ENCODE results near the gene PRLHR. TPM values are rescaled to one million over a fixed set of nuclear protein-coding genes. Genes with fewer than 3 reads are reported as not detected.
A peak's percentile ranks its signal among the peaks of the same experiment; 100 is the strongest.

The PRLHR gene
- total RNA-seq, 4 donors from 2014 or later: 0.90 to 2.4 (median 2.1) TPM

DNA sequence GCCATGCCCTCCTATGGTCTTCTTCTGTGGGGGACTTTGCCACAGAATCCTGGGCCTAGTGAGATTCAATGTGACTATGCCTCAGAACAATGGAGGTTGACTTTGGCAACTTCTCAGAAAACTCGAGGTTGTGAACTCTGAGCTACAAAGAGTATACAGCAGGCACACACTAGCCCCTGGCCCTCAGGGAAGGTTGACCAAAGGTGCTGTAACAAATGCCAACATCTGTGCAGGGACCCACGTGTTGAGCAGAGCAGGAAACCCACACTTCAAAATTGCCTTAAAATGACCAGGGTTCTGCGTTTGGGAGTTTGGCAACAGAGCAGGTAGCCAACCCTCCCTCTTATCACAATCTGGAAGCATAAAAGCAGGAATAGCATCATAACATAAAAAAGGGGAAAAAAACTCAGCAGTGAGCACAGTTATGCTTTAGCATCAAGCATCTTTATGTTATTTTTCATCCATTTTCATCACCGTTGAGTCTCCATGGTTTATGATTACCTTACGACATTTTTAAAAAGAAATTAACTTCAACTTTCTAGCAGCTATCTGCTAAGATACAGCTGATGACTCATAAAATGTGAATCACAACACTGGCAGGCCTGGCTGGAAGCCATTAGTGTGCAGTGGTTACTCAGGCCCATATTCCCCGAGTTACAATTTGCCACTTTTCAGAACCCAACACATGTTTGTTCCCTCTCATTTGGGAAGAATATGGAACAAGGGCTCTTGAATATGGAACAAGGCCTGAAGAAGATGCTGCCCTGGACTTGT, 11.1 kb downstream of the PRLHR start:
- peak overlapping the region in 1 of 2 donors; percentile 27 for H3K27ac ChIP-seq
- H3K9me3 ChIP-seq: no peaks in the 10 kb centered on the region
- intact Hi-C loops (cut with DNase I; ENCODE audit: low total_unique reads): no loop called here
- H3K4me1 ChIP-seq: no peaks in the 10 kb centered on the region
- no peaks in the 10 kb centered on the region for H3K36me3 ChIP-seq
- H3K4me3 ChIP-seq: no peak overlapping the region
- peak; percentile 47 to 63 for DNase-seq
- TF ChIP-seq POLR2A (IDR thresholded peaks at IDR 0.05) (no peak), CTCF (IDR thresholded peaks at IDR 0.05) (no peak)
- no peaks in the 10 kb centered on the region for H3K27me3 ChIP-seq

DNA sequence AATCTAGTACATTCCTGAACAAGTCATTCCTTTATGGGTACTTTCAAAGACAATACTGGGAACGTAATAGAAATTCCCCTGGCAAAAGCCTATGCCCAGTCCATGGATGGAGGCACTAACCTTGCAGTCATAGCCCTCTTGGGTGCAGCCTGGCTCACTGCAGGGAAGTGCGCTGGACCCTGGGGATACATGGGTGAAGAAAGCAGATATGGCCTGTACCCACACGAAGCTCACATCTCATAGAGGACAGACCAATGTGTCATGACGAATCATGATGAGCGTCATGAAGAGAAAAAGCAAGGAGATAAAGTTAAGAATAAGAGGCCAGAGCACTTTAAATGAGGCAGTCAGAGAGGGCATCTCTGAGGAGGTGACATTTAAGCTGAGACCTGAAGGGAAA, 11.8 kb downstream of the PRLHR start:
- Histone ChIP-seq H3K4me1 (no peaks in the 10 kb centered on the region), H3K27me3 (no peaks in the 10 kb centered on the region), H3K27ac (no peak overlapping the region), H3K36me3 (no peaks in the 10 kb centered on the region), H3K9me3 (no peaks in the 10 kb centered on the region), H3K4me3 (no peak overlapping the region)
- TF ChIP-seq POLR2A (IDR thresholded peaks at IDR 0.05): no peak
- TF ChIP-seq CTCF (IDR thresholded peaks at IDR 0.05): no peak
- DNase-seq: no peak
- intact Hi-C loops (cut with DNase I; ENCODE audit: low total_unique reads): no loop called here

DNA sequence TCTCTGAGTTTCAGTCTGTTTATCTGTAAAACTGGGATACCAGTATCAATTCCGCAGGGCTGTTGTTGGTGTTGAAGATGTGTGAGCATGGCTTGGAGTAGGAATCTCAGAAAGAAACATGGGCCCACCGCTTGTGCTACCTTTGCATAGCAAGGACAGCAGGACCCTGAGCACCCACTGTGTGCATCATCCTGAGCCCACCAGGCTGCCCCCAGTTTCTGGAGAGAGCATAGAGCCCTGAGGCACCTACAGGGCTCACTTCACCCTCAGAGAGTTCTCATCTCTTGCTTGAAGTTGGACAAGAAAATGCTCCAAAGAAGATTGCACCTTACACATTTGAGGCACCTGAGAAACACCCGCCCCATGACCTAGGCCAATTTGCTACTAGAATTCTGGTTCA, 12.9 kb downstream of the PRLHR start:
- Histone ChIP-seq H3K9me3 (no peaks in the 10 kb centered on the region), H3K27ac (no peak overlapping the region), H3K4me1 (no peaks in the 10 kb centered on the region), H3K36me3 (no peaks in the 10 kb centered on the region), H3K4me3 (no peak overlapping the region), H3K27me3 (no peaks in the 10 kb centered on the region)
- DNase-seq: no peak
- intact Hi-C loops (cut with DNase I; ENCODE audit: low total_unique reads): no loop called here
- TF ChIP-seq POLR2A (IDR thresholded peaks at IDR 0.05) (no peak), CTCF (IDR thresholded peaks at IDR 0.05) (no peak)

GRCh38 chr10:118581340-118581739, 14.1 kb downstream of the PRLHR start:
- Histone ChIP-seq H3K4me3 (no peak overlapping the region), H3K27ac (no peak overlapping the region), H3K9me3 (no peaks in the 10 kb centered on the region), H3K27me3 (no peaks in the 10 kb centered on the region), H3K36me3 (no peaks in the 10 kb centered on the region), H3K4me1 (no peaks in the 10 kb centered on the region)
- intact Hi-C loops (cut with DNase I; ENCODE audit: low total_unique reads): no loop called here
- no peak for DNase-seq
- TF ChIP-seq CTCF (IDR thresholded peaks at IDR 0.05): no peak
- TF ChIP-seq POLR2A (IDR thresholded peaks at IDR 0.05): no peak

DNA sequence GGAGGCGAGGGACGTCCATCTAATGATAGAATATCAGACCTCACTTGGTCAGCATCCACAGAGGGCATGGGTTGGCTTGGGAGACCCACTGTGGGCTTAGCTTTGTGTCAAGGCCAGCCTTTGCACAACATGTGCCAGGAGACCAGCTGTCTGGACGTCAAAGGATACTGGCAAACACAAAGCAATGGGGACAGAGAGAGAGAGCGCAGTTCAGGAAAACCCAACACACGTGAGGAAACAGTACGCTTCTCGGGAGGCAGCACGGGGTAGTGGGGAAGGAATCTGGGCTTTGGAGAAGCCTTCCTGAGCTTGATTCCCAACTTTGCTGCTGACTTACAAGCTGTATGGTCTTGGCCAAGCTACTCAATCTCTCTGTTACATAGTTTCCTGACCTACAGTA, 14.7 kb downstream of the PRLHR start:
- Histone ChIP-seq H3K9me3 (no peaks in the 10 kb centered on the region), H3K27ac (no peak overlapping the region), H3K4me1 (no peaks in the 10 kb centered on the region), H3K36me3 (no peaks in the 10 kb centered on the region), H3K27me3 (no peaks in the 10 kb centered on the region), H3K4me3 (no peak overlapping the region)
- no peak for DNase-seq
- intact Hi-C loops (cut with DNase I; ENCODE audit: low total_unique reads): no loop called here
- no peak for TF ChIP-seq CTCF (IDR thresholded peaks at IDR 0.05)
- no peak for TF ChIP-seq POLR2A (IDR thresholded peaks at IDR 0.05)

Measured in uterus (tissue), 4 donors.